OCI-LY7 (cell line): ENCODE measurements around the gene TFEB.

Source experiments
- CTCF ChIP-seq: fragments of 200-600 bp; sonication (generic); conservative IDR thresholded peaks from 2 replicates; pipeline ENCODE4 v1.5.1; 2014; ENCODE audit warnings: mild to moderate bottlenecking, antibody characterized with exemption, low read length, moderate library complexity, mixed read lengths
- EZH2phosphoT487 ChIP-seq: fragments of 200-600 bp; sonication (generic); IDR thresholded peaks from 2 replicates; pipeline ENCODE4 v1.6.1; 2018; ENCODE audit warnings: low read depth, borderline replicate concordance, mild to moderate bottlenecking, mixed run types, antibody characterized with exemption, low read length, moderate library complexity, mixed read lengths

DNA sequence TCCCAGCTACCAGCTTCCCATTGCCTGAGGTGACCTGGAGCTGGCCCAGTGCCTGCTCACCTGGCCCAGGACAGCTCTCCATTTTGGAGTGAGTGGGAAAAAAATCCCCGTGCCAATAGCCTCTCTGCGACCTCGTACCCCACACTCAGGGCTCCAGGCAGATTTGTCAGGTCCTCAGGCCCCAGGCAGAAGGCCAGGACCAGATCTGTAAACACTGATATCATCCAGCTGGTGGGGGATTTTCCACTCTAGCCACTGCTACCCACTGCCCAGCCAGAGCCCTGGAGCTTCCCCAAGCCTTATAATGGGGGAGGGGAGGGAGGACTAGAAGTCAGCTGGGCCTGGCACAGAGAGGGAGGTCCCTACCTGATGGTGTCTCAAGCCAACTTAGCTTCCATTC, 13.1 kb upstream of the TFEB start:
- TF ChIP-seq CTCF, result no peak
- no peak for TF ChIP-seq EZH2phosphoT487
